Endodermal cell (in vitro differentiated cells): ENCODE measurements around the gene YLPM1. TPM values are rescaled to one million over a fixed set of nuclear protein-coding genes. Genes with fewer than 3 reads are reported as not detected.

Experiments used
- DNase-seq: peaks from one replicate; pipeline ENCODE4 v3.0.0-alpha.2; 2017
- H3K27ac ChIP-seq: 2 replicates; pipeline ENCODE4 v1.5.1; 2013; ENCODE audit warnings: mild to moderate bottlenecking, low read depth, low read length, moderate library complexity
- H3K27me3 ChIP-seq: 2 replicates; pipeline ENCODE4 v1.6.1; 2013; ENCODE audit warnings: mild to moderate bottlenecking, low read length, moderate library complexity; ENCODE audit not compliant: insufficient read depth, control insufficient read depth, poor library complexity, severe bottlenecking
- H3K36me3 ChIP-seq: 2 replicates; pipeline ENCODE4 v1.7.0; 2013; ENCODE audit warnings: mild to moderate bottlenecking, low read length, moderate library complexity; ENCODE audit not compliant: control insufficient read depth, insufficient read depth
- H3K4me1 ChIP-seq: one replicate; pipeline ENCODE4 v1.7.0; 2013; ENCODE audit warnings: low read length; ENCODE audit not compliant: control insufficient read depth, insufficient read depth
- H3K4me3 ChIP-seq: 2 replicates; pipeline ENCODE4 v1.5.1; 2013; ENCODE audit warnings: mild to moderate bottlenecking, low read length, moderate library complexity
- H3K9ac ChIP-seq: 2 replicates; pipeline ENCODE4 v1.6.1; 2013; ENCODE audit warnings: mild to moderate bottlenecking, low read length, moderate library complexity; ENCODE audit not compliant: poor library complexity, severe bottlenecking; ENCODE audit errors: extremely low read depth
- H3K9me3 ChIP-seq: 2 replicates; pipeline ENCODE4 v1.6.1; 2013; ENCODE audit warnings: mild to moderate bottlenecking, low read length, moderate library complexity; ENCODE audit not compliant: control insufficient read depth
- H3K27ac Mint-ChIP-seq: 2 replicates; pipeline ENCODE4 v1.8.0; 2020; ENCODE audit warnings: mixed read lengths
- H3K27me3 Mint-ChIP-seq: 2 replicates; pipeline ENCODE4 v1.8.0; 2021; ENCODE audit warnings: mild to moderate bottlenecking, mixed read lengths; ENCODE audit not compliant: insufficient read depth
- H3K36me3 Mint-ChIP-seq: 2 replicates; pipeline ENCODE4 v1.8.0; 2020; ENCODE audit warnings: low read depth, mixed read lengths
- H3K4me1 Mint-ChIP-seq: 2 replicates; pipeline ENCODE4 v1.8.0; 2020; ENCODE audit warnings: mixed read lengths
- H3K4me3 Mint-ChIP-seq: 2 replicates; pipeline ENCODE4 v1.8.0; 2020; ENCODE audit warnings: mild to moderate bottlenecking, moderate library complexity, mixed read lengths
- H3K9me3 Mint-ChIP-seq: 2 replicates; pipeline ENCODE4 v1.8.0; 2020; ENCODE audit warnings: mild to moderate bottlenecking, mixed read lengths
- WGBS, 2 experiments: methylation state at CpG; one replicate each; pipeline versions ENCODE4 v1.1.5 to v1.1.7; 2013; ENCODE audit warnings: missing lambda C conversion rate in 2 of 2, mixed read lengths in 1 of 2; ENCODE audit not compliant: insufficient coverage in 1 of 2, insufficient read length in 1 of 2; 5-methylcytosine and 5-hydroxymethylcytosine counted together
- total RNA-seq, 2 donors: library from RNA; stranded (reverse); fragmentation: NEBNext Ultra II Directional in 1 of 2; extraction: Animal tissue kit (Norgen Biotek cat#: 25700) in 1 of 2; gene quantifications; 2 replicates in 1 of 2; 3 replicates in 1 of 2; pipeline ENCODE4 v1.2.1, GENCODE V29; 2021
- TF ChIP-seq, protein P1 (sequence below): fragments of 200-600 bp; sonication (generic); conservative IDR thresholded peaks from 2 replicates; pipeline ENCODE4 v1.5.0; 2021; ENCODE audit warnings: antibody characterized with exemption, mild to moderate bottlenecking

The YLPM1 gene
- total RNA-seq, 2 donors from 2014 or later: 75.2 to 76.2 TPM

DNA sequence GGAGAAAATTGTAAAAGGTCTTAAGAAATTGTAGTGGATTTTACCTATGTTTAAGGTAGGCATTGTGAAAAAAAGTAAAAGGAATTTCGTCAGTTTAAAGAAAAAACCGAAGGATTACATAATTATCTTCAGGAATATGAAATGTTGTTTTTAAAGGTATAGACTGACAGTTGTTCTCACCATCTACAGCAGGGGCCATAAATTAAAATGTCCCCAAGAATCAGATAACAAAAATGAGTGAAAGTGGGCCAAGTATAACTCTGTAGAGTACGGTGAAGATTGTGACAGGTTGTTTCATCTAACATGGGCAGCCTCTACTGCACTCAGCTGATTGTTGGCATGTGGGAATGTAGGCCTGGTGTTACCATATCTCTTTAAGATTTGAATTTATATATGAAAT is 38.3 kb downstream of the YLPM1 start:
- no peak for DNase-seq
- no peaks in the 10 kb centered on the region for H3K27me3 ChIP-seq
- no peaks in the 10 kb centered on the region for H3K9me3 ChIP-seq
- H3K4me1 ChIP-seq: no peaks in the 10 kb centered on the region
- H3K36me3 ChIP-seq: peaks cover 57% of the 10 kb centered on the region
- H3K9ac ChIP-seq: no peak overlapping the region
- Mint-ChIP-seq H3K36me3 (peaks cover 53% of the 10 kb centered on the region), H3K4me1 (no peaks in the 10 kb centered on the region), H3K27me3 (no peaks in the 10 kb centered on the region), H3K27ac (no peak overlapping the region), H3K9me3 (no peaks in the 10 kb centered on the region), H3K4me3 (no peak overlapping the region)
- H3K4me3 ChIP-seq: no peak overlapping the region
- H3K27ac ChIP-seq: no peak overlapping the region
- TF ChIP-seq, protein P1, sequence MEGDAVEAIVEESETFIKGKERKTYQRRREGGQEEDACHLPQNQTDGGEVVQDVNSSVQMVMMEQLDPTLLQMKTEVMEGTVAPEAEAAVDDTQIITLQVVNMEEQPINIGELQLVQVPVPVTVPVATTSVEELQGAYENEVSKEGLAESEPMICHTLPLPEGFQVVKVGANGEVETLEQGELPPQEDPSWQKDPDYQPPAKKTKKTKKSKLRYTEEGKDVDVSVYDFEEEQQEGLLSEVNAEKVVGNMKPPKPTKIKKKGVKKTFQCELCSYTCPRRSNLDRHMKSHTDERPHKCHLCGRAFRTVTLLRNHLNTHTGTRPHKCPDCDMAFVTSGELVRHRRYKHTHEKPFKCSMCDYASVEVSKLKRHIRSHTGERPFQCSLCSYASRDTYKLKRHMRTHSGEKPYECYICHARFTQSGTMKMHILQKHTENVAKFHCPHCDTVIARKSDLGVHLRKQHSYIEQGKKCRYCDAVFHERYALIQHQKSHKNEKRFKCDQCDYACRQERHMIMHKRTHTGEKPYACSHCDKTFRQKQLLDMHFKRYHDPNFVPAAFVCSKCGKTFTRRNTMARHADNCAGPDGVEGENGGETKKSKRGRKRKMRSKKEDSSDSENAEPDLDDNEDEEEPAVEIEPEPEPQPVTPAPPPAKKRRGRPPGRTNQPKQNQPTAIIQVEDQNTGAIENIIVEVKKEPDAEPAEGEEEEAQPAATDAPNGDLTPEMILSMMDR: no peak
- WGBS, 2 experiments: 89 to 93% methylated on average over 3 of the region's 3 CpGs

- Histone ChIP-seq H3K4me1 (no peaks in the 10 kb centered on the region), H3K27me3 (no peaks in the 10 kb centered on the region), H3K4me3 (no peak overlapping the region), H3K9me3 (no peaks in the 10 kb centered on the region), H3K36me3 (peaks cover 55% of the 10 kb centered on the region), H3K9ac (no peak overlapping the region), H3K27ac (no peak overlapping the region)
- Mint-ChIP-seq H3K9me3 (no peaks in the 10 kb centered on the region), H3K4me1 (no peaks in the 10 kb centered on the region), H3K27ac (peak overlapping the region; percentile 27), H3K36me3 (peaks cover 44% of the 10 kb centered on the region), H3K4me3 (no peak overlapping the region), H3K27me3 (no peaks in the 10 kb centered on the region)
- TF ChIP-seq, protein P1: peak; percentile 74
- 86 to 92% methylated on average over 3 of the region's 4 CpGs for WGBS, 2 experiments
- DNase-seq: peak; percentile 72
These were observed 41.2 kb downstream of the YLPM1 start for GRCh38 chr14:74804219-74804825.

- H3K27me3 ChIP-seq: no peaks in the 10 kb centered on the region
- TF ChIP-seq, protein P1: no peak
- Mint-ChIP-seq H3K27me3 (no peaks in the 10 kb centered on the region), H3K4me3 (no peak overlapping the region), H3K36me3 (peaks cover 58% of the 10 kb centered on the region), H3K4me1 (no peaks in the 10 kb centered on the region), H3K27ac (no peak overlapping the region), H3K9me3 (no peaks in the 10 kb centered on the region)
- H3K9me3 ChIP-seq: no peaks in the 10 kb centered on the region
- H3K36me3 ChIP-seq: peaks cover 63% of the 10 kb centered on the region
- no peak overlapping the region for H3K9ac ChIP-seq
- WGBS, 2 experiments: 90 to 97% methylated on average over 2 to 6 of the region's 7 CpGs
- no peak for DNase-seq
- no peak overlapping the region for H3K4me3 ChIP-seq
- no peak overlapping the region for H3K27ac ChIP-seq
- H3K4me1 ChIP-seq: no peaks in the 10 kb centered on the region
These were observed 44.9 kb downstream of the YLPM1 start for GRCh38 chr14:74807853-74808545.
